ENCODE measurements around the gene TMEM120A.

- TF ChIP-seq, protein P1, sequence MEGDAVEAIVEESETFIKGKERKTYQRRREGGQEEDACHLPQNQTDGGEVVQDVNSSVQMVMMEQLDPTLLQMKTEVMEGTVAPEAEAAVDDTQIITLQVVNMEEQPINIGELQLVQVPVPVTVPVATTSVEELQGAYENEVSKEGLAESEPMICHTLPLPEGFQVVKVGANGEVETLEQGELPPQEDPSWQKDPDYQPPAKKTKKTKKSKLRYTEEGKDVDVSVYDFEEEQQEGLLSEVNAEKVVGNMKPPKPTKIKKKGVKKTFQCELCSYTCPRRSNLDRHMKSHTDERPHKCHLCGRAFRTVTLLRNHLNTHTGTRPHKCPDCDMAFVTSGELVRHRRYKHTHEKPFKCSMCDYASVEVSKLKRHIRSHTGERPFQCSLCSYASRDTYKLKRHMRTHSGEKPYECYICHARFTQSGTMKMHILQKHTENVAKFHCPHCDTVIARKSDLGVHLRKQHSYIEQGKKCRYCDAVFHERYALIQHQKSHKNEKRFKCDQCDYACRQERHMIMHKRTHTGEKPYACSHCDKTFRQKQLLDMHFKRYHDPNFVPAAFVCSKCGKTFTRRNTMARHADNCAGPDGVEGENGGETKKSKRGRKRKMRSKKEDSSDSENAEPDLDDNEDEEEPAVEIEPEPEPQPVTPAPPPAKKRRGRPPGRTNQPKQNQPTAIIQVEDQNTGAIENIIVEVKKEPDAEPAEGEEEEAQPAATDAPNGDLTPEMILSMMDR (conservative IDR thresholded peaks at IDR 0.05; ENCODE audit: low read length), result no peak
- TF ChIP-seq EZH2phosphoT487 (IDR thresholded peaks at IDR 0.05; ENCODE audit: borderline replicate concordance), result no peak
These were observed 31.6 kb downstream of the TMEM120A start for GRCh38 chr7:75962607-75963380.

Measured in Loucy (cell line).